Lung (tissue), 16 donors: ENCODE results near the gene NANOS2. TPM values are rescaled to one million over a fixed set of nuclear protein-coding genes. Genes with fewer than 3 reads are reported as not detected.

Source experiments
- ATAC-seq: fragments of 200-7000 bp; cut with Tn5 transposase; one replicate; pipeline ENCODE4 v1.9.1; 2020; ENCODE audit warnings: moderate number of reproducible peaks; ENCODE audit not compliant: insufficient read depth, low FRiP score
- DNase-seq, 3 donors: peaks; one replicate each; pipeline ENCODE4 v3.0.0-alpha.2; 2013 to 2017
- H3K27ac ChIP-seq, 2 donors: one replicate each; pipeline ENCODE4 v1.5.1; 2013; ENCODE audit warnings: mild to moderate bottlenecking in 2 of 2, moderate library complexity in 2 of 2, control low read depth in 1 of 2, inconsistent platforms in 1 of 2, low read depth in 1 of 2, low read length in 1 of 2
- H3K27me3 ChIP-seq, 3 donors: one replicate each; pipeline ENCODE4 v1.5.1; 2013; ENCODE audit warnings: low read length in 2 of 3; ENCODE audit not compliant: control insufficient read depth in 3 of 3, insufficient read depth in 3 of 3
- H3K36me3 ChIP-seq, 4 donors: one replicate each; pipeline ENCODE4 v1.5.1; 2013; ENCODE audit warnings: low read length in 4 of 4, mild to moderate bottlenecking in 1 of 4, moderate library complexity in 1 of 4; ENCODE audit not compliant: control insufficient read depth in 4 of 4, insufficient read depth in 4 of 4
- H3K4me1 ChIP-seq, 5 donors: one replicate each; pipeline ENCODE4 v1.5.1; 2013; ENCODE audit warnings: low read length in 5 of 5, mild to moderate bottlenecking in 2 of 5, moderate library complexity in 1 of 5; ENCODE audit not compliant: control insufficient read depth in 5 of 5, insufficient read depth in 5 of 5
- H3K4me3 ChIP-seq: one replicate; pipeline ENCODE4 v1.5.1; 2013; ENCODE audit warnings: mild to moderate bottlenecking, control low read depth, moderate library complexity
- H3K9ac ChIP-seq, 2 donors: one replicate each; pipeline ENCODE4 v1.5.1; 2013; ENCODE audit warnings: low read length in 2 of 2, control low read depth in 1 of 2; ENCODE audit not compliant: insufficient read depth in 1 of 2
- H3K9me3 ChIP-seq, 4 donors: one replicate each; pipeline ENCODE4 v1.5.1; 2013; ENCODE audit warnings: low read length in 3 of 4, mild to moderate bottlenecking in 1 of 4, moderate library complexity in 1 of 4; ENCODE audit not compliant: control insufficient read depth in 4 of 4, insufficient read depth in 3 of 4
- WGBS, 2 donors: extraction: QIAGEN DNeasy Blood & Tissue Kit; methylation state at CpG; one replicate each; pipeline ENCODE4 v1.1.7; 2013; 5-methylcytosine and 5-hydroxymethylcytosine counted together
- long read RNA-seq, 5 donors: transcript quantifications; one replicate each; lab custom pipeline, GENCODE V29; 2026
- polyA plus RNA-seq, 2 donors: library from polyadenylated mRNA; stranded (reverse); fragments of 200-250 nt; gene quantifications; one replicate each; pipeline ENCODE4 v1.2.1, GENCODE V29; 2013
- total RNA-seq, 2 donors: library from RNA; depleted of rRNA in 1 of 2; stranded (reverse); fragments of >200 nt in 1 of 2; gene quantifications; one replicate each; pipeline ENCODE4 v1.2.1, GENCODE V29; 2014 to 2021
- TF ChIP-seq, protein P1 (sequence below): IDR thresholded peaks from 2 replicates; pipeline ENCODE4 v1.5.1; 2012; ENCODE audit warnings: mild to moderate bottlenecking; ENCODE audit errors: control extremely low read depth, extremely low read depth
- donor health status: control.
- donor health status: control.
- donor health status: Bipolar disorder and iron deficiency.
- donor health status: healthy.
- donor health status: DM: yes; HTN: yes; CAD: no.

NANOS2 gene
- not detected for total RNA-seq
- not detected for polyA plus RNA-seq
- long read RNA-seq, donor 1, result 0 reads
- long read RNA-seq, donor 2, result 0 reads
- long read RNA-seq, donor 3, result 0 reads
- long read RNA-seq, donor 4, result 0 reads
- long read RNA-seq, donor 5, result 0 reads

GRCh38 chr19:45913874-45914830 lies at the start of gene NANOS2:
NANOS2 (minus strand) TSS chr19:45914778; CDS start chr19:45914693, 85 bp downstream.
- H3K27me3 ChIP-seq, result peaks cover 0 to 3% (median 0%) of the 10 kb centered on the region in 3 donors
- H3K9me3 ChIP-seq, result no peaks in the 10 kb centered on the region
- no peaks in the 10 kb centered on the region for H3K4me1 ChIP-seq
- WGBS, 2 donors, result 61 to 65% methylated on average over 39 to 44 of the region's 44 CpGs
- ATAC-seq (no peak), DNase-seq (no peak)
- H3K36me3 ChIP-seq, result no peaks in the 10 kb centered on the region
- no peak within 1 kb of the TSS for H3K4me3 ChIP-seq
- H3K9ac ChIP-seq, result no peak within 1 kb of the TSS
- TF ChIP-seq, protein P1, sequence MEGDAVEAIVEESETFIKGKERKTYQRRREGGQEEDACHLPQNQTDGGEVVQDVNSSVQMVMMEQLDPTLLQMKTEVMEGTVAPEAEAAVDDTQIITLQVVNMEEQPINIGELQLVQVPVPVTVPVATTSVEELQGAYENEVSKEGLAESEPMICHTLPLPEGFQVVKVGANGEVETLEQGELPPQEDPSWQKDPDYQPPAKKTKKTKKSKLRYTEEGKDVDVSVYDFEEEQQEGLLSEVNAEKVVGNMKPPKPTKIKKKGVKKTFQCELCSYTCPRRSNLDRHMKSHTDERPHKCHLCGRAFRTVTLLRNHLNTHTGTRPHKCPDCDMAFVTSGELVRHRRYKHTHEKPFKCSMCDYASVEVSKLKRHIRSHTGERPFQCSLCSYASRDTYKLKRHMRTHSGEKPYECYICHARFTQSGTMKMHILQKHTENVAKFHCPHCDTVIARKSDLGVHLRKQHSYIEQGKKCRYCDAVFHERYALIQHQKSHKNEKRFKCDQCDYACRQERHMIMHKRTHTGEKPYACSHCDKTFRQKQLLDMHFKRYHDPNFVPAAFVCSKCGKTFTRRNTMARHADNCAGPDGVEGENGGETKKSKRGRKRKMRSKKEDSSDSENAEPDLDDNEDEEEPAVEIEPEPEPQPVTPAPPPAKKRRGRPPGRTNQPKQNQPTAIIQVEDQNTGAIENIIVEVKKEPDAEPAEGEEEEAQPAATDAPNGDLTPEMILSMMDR, result no peak
- no peak within 1 kb of the TSS for H3K27ac ChIP-seq

DNA sequence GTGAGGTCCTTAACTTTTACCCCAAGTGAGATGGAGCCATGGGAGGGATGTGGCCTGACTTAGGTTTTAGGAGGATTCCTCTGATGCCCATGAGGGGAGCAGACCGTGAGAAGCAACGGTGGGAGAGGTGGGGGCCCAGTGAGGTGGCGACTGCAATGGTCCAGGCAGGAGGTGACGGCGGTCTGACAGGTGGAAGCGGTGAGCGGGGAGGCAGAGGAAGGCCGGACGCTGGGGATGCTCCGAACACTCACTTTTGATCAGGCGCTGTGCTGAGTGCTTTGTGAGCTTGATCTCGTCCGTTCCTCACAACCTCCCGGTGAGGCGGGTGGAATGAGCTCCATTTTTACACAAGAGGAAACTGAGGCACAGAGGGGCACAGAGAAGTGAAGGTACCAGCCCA lies 47.4 kb upstream of the NANOS2 start:
- no peak overlapping the region for H3K27ac ChIP-seq
- peaks cover 0 to 3% (median 0%) of the 10 kb centered on the region in 4 donors for H3K36me3 ChIP-seq
- TF ChIP-seq, protein P1, result no peak
- 84 to 88% methylated on average over 15 of the region's 15 CpGs for WGBS, 2 donors
- H3K27me3 ChIP-seq, result peaks cover 2 to 28% (median 3%) of the 10 kb centered on the region in 3 donors
- H3K9me3 ChIP-seq, result peaks cover 0 to 4% (median 0%) of the 10 kb centered on the region in 4 donors
- ATAC-seq (no peak), DNase-seq (no peak)
- H3K4me3 ChIP-seq, result no peak overlapping the region
- no peak overlapping the region for H3K9ac ChIP-seq
- H3K4me1 ChIP-seq, result peaks cover 0 to 11% (median 0%) of the 10 kb centered on the region in 5 donors

GRCh38 chr19:45960595-45961235 lies 46.1 kb upstream of the NANOS2 start:
- Histone ChIP-seq H3K27me3 (peaks cover 0 to 24% (median 3%) of the 10 kb centered on the region in 3 donors), H3K36me3 (peaks cover 0 to 3% (median 0%) of the 10 kb centered on the region in 4 donors), H3K4me1 (peaks cover 0 to 11% (median 0%) of the 10 kb centered on the region in 5 donors), H3K4me3 (no peak overlapping the region), H3K9me3 (peaks cover 0 to 4% (median 0%) of the 10 kb centered on the region in 4 donors), H3K27ac (peak overlapping the region in 1 of 2 donors; percentile 63), H3K9ac (no peak overlapping the region)
- WGBS, 2 donors, result 23 to 24% methylated on average over 19 of the region's 19 CpGs
- no peak for DNase-seq
- ATAC-seq, result no peak
- TF ChIP-seq, protein P1, result no peak
